Effector CD4-positive, alpha-beta T cell (primary cell): ENCODE results near the gene VWA3A.
"Not testable (repeated sequence)": the region's sequence is repeated elsewhere in the genome, so short reads cannot be mapped to it uniquely, and the experiment has no call there.

Experiments
- DNase-seq: peaks from one replicate; pipeline ENCODE4 v3.0.0-alpha.2; 2020

VWA3A gene

GRCh38 chr16:22086440-22086839, 5.9 kb upstream of the VWA3A start:
- no peak for DNase-seq

- no peak for DNase-seq
Measured at GRCh38 chr16:22088642-22089041, 3.7 kb upstream of the VWA3A start.

DNA sequence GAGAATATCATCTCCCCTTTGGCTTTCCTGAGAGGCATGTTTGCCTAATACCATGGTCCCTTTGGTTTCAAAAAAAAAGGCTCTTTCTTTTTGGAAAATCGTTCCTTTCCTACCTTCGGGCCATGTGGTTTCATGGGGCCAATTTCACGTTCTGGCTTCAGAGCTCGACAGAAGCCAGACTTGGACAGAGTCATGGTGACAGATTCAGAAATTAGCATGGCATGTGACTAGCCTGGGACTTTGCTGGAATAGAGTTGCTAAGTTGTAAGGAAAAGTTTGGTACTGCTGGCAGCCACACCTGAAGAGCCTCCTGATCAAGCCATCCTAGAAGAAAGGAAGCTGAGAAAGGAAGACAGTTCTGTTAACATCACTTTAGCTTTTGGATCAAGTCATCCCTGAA, 2.4 kb upstream of the VWA3A start:
- DNase-seq: no peak

DNA sequence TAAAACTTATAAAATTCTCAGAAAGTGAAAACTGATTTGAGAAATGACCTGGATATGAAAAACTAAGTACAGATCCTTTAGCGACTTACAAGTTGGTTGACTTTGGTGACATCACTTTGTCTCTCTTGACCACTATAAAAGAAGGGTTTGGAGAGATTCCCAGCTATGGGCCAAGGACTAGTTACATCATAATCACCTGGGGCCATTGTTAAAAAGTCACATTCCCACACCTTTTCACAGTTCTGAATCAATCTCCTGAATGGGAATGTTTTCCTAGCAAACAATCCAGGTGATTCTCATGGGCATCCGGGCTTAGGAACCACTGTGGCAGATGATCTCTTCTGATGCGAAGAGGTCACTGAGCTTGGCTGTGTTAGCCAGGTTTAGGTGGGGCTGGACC, 620 bp upstream of the VWA3A start:
- DNase-seq: no peak

- no peak for DNase-seq
Measured at GRCh38 chr16:22093331-22093730, 990 bp downstream of the VWA3A start.

GRCh38 chr16:22093996-22094395, 1.7 kb downstream of the VWA3A start:
- no peak for DNase-seq

- DNase-seq: no peak
Measured at GRCh38 chr16:22098405-22099255, 6.3 kb downstream of the VWA3A start.

- DNase-seq: no peak
Measured at GRCh38 chr16:22099256-22099975, 7.1 kb downstream of the VWA3A start.

GRCh38 chr16:22103441-22103840, 11.1 kb downstream of the VWA3A start:
- DNase-seq: no peak

- no peak for DNase-seq
Measured at GRCh38 chr16:22109258-22109898, 17.0 kb downstream of the VWA3A start.

- DNase-seq: not testable (repeated sequence)
Measured at GRCh38 chr16:22111629-22112028, 19.3 kb downstream of the VWA3A start.

- DNase-seq: no peak
Measured at GRCh38 chr16:22116095-22116700, 23.9 kb downstream of the VWA3A start.

- DNase-seq: no peak
Measured at GRCh38 chr16:22117609-22118008, 25.3 kb downstream of the VWA3A start.

DNA sequence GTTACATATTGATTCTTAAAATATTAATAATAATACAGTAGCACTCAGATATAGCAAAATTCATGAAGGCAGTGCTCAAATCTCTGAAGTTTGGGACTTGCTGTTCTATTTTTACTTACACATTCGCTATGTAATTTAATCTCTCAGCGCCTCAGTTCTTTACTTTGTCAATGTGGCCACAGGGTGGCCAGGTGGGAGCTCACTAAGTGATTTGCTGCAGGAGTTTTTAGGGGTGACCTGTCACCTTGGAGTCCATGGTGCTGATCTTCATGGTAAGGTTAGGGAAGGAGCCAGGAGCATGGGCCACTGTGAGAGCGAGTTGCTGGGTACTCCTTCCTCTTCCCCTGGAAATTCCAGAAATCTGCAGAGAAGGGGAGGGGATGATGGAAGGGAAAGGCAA, 28.1 kb downstream of the VWA3A start:
- DNase-seq: no peak

DNA sequence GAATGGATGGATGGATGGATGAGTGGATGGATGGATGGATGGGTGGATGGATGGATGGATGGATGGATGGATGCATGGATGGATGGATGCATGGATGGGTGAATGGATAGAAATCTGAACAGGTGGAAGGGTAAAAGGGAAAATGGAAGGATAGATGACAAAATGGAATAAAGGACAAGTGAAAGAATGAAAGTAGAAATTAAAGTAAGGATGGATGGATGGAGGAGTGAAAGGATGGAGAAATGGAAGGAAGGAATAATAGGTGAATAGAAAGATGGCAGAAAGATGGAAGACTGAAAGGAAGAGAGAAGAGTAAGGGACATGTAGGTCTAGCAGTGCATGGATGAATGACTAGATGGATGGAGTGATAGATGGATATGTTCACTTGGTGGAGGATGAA, 29.9 kb downstream of the VWA3A start:
- no peak for DNase-seq

DNA sequence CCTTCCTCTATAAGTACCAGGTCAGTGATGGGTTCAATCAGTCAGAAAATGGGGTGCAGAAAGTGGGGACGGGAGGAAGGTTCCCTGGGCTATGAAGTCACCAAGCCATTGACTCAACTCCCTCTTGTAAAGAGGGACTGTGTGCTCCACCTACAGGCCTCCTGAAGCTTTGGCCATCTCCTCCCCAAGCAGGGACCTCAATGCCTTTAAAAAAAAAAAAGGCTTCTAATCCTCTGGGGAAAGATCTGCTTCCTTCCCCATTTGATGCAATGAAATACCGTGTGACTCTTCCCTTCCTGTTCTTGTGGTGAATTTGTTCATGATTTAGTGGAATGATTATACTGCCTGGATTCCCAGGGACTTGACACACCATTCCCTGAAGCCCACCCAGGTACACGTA, 30.8 kb downstream of the VWA3A start:
- DNase-seq: no peak

DNA sequence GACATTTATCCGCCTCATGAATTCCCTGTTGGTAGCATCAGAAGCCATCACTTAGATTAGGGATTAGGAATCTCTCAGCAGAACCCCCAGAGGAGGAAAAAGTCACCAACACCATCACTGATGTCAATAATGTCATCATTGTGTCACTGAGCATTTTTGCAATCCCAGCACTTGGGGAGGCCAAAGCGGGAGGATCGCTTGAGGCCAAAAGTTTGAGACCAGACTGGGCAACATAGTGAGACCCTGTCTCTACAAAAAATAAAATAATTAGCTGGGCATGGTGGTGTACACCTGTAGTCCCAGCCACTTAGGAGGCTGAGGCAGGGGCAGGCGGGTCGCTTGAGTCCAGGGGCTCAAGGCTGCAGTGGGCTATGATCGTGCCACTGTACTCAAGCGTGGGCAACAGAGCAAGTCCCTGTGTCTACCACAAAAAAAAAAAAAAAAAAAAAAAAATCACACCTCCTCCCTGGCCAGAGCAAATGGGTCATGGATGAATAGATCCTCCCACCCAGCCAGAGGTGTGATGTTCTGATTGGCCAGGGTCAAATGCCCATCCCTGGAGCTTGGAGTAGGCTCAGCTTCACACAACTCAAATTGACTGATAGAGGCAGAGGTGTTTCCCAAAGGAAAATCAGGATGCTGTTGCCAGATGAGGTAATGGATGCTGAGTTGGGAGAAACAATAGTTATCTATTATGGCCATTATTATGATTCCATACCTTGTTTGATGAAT, 31.6 kb downstream of the VWA3A start:
- DNase-seq: no peak

DNA sequence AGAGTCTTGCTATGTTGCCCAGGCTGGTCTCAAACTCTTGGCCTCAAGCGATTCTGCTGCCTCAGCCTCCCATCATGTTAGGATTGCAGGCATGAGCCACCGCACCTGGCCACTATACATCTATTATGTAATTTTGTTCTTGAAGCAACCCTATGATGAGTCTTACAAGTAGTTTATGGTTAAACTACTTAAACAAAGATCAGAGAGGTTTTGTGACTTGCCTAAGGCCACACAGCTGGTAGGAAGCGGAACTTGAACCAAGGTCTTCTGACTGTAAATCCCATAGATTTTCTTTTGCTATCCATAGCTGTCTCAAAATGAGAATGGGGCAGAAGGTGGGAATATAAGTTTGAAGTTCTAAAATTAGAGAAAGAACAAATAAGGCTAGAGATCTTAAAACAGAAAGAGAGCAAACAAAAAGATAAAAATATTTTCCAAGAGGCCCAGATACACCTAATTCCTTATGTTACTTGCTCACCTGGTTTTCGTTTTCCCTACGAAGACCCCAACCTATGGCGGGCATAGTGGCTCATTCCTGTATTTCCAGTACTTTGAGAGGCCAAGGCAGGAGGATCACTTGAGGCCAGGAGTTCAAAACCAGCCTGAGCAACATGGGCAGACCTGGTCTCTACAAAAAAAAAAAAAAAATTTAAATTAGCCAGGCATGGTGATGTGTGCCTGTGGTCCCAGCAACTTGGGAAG, 32.4 kb downstream of the VWA3A start:
- no peak for DNase-seq

DNA sequence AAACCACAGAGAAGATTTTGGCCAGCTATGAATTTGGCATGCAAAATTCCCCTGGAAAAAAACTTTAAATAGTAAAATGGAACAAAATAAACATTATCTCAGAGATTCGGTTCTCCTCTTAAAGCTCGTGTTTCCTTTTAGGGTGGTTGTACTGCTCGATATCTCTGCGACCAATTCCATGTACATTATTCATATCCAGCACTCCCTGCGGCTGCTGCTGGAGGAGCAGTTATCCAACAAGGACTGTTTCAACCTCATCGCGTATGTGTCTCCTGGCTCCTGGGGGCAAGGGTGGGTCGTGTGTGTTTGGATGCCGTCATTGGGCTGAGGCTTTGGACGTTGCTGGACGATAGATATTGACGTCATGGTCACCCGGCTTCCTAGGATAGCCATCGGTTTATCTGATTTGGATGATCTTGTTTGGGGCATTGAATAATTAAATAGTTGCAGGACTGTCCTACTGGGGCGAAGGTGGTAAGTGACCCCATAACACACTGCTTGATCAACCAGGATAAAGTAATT, 33.8 kb downstream of the VWA3A start:
- no peak for DNase-seq

DNA sequence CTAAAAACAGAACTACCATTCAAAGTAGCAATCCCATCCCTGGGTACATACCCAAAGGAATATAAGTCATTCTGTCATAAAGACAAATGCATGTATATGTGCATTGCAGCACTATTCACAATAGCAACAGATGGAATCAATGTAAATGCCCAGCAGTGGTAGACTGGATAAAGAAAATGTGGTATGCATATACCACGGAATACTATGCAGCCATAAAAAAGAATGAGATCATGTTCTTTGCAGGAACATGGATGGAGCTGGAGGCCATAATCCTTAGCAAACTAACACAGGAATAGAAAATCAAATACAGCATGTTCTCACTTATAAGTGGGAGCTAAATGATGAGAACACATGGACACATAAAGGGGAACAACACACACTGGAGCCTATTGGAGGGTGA, 36.2 kb downstream of the VWA3A start:
- not testable (repeated sequence) for DNase-seq

- DNase-seq: no peak
Measured at GRCh38 chr16:22130528-22130927, 38.2 kb downstream of the VWA3A start.

DNA sequence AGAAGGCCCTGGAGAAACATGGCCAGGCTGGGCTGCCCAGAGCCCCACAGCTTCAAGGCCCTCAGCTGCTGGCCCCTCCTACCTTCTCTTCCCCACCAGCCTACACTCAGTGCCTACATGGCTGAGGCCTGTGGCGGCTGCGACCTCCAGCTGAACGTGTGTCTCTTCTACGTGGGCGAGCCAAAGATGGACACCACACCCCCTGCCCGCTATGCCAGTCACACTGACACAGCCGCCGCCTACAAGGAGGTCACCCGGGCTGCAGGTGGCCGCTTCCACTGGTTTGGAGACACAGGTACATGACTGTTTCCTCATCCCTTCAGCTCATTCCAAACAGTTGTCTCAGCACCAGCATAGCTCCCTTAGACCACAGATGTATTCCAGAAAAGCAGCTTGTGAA, 40.5 kb downstream of the VWA3A start:
- no peak for DNase-seq
